Right lobe of liver (tissue), 4 donors: Measurements from ENCODE around the gene HSFX3.
"Not testable (repeated sequence)": the region's sequence is repeated elsewhere in the genome, so short reads cannot be mapped to it uniquely, and the experiment has no call there.

ENCODE experiments used
- CTCF ChIP-seq, 4 donors: fragments of 200-600 bp in 3 of 4; fragments of 450-650 bp in 1 of 4; IDR thresholded peaks; one replicate each; pipeline versions ENCODE4 v1.5.1 to v1.8.0; 2016 to 2022; ENCODE audit warnings: antibody characterized with exemption in 4 of 4, mild to moderate bottlenecking in 2 of 4
- POLR2A ChIP-seq: fragments of 450-650 bp; IDR thresholded peaks from one replicate; pipeline ENCODE4 v1.6.1; 2017; ENCODE audit warnings: antibody characterized with exemption, mild to moderate bottlenecking
- donor health status: DM: no; HTN: no; CAD: no.
- donor health status: DM: no; HTN: no; CAD: no.
- donor health status: DM: no; HTN: yes; CAD: no.

- not testable (repeated sequence) for TF ChIP-seq CTCF (IDR thresholded peaks at IDR 0.05); POLR2A
Measured at GRCh38 chrX:149551939-149552248, 2.2 kb upstream of the HSFX3 start.
